H9 (cell line): ENCODE data around the gene DBNDD2. TPM values are rescaled to one million over a fixed set of nuclear protein-coding genes. Genes with fewer than 3 reads are reported as not detected.
A peak's percentile ranks its signal among the peaks of the same experiment; 100 is the strongest.

Experiments used
- DNase-seq: peaks from one replicate; pipeline ENCODE4 v3.0.0-alpha.2; 2017
- H2AFZ ChIP-seq: one replicate; pipeline ENCODE4 v1.6.1; 2013; ENCODE audit warnings: mild to moderate bottlenecking, low read length, control low read depth, moderate library complexity
- H2AK5ac ChIP-seq: 2 replicates; pipeline ENCODE4 v1.6.1; 2013; ENCODE audit warnings: low read length, control low read depth, mixed read lengths; ENCODE audit not compliant: insufficient read length
- H2BK120ac ChIP-seq: one replicate; pipeline ENCODE4 v1.6.1; 2013; ENCODE audit warnings: low read depth, mild to moderate bottlenecking, low read length, control low read depth, inconsistent platforms; ENCODE audit not compliant: poor library complexity, severe bottlenecking
- H2BK12ac ChIP-seq: 2 replicates; pipeline ENCODE4 v1.6.1; 2013; ENCODE audit warnings: low read length, control low read depth, mixed read lengths, low read depth; ENCODE audit not compliant: insufficient read length
- H2BK15ac ChIP-seq: 2 replicates; pipeline ENCODE4 v1.6.1; 2013; ENCODE audit warnings: low read depth, low read length, control low read depth
- H2BK20ac ChIP-seq: one replicate; pipeline ENCODE4 v1.6.1; 2013; ENCODE audit warnings: low read depth, mild to moderate bottlenecking, low read length, control low read depth, inconsistent platforms; ENCODE audit not compliant: poor library complexity, severe bottlenecking
- H2BK5ac ChIP-seq: 2 replicates; pipeline ENCODE4 v1.6.1; 2013; ENCODE audit warnings: low read length, control low read depth, mixed read lengths; ENCODE audit not compliant: insufficient read length
- H3K14ac ChIP-seq: 2 replicates; pipeline ENCODE4 v1.6.1; 2013; ENCODE audit warnings: low read length, control low read depth; ENCODE audit not compliant: insufficient read depth
- H3K18ac ChIP-seq: 2 replicates; pipeline ENCODE4 v1.6.1; 2013; ENCODE audit warnings: low read depth, mild to moderate bottlenecking, mixed read lengths, low read length, control low read depth; ENCODE audit not compliant: insufficient read length
- H3K23ac ChIP-seq: 2 replicates; pipeline ENCODE4 v1.6.1; 2013; ENCODE audit warnings: low read length, control low read depth, mixed read lengths, low read depth; ENCODE audit not compliant: insufficient read length
- H3K23me2 ChIP-seq: 2 replicates; pipeline ENCODE4 v1.6.1; 2013; ENCODE audit warnings: low read depth, mild to moderate bottlenecking, mixed read lengths, low read length, control low read depth; ENCODE audit not compliant: insufficient read length, poor library complexity, severe bottlenecking
- H3K27ac ChIP-seq: 2 replicates; pipeline ENCODE4 v1.5.1; 2013; ENCODE audit warnings: low read length, control low read depth, mixed read lengths, low read depth; ENCODE audit not compliant: insufficient read length
- H3K27me3 ChIP-seq: 2 replicates; pipeline ENCODE4 v1.6.1; 2013; ENCODE audit warnings: low read length, control low read depth, inconsistent platforms; ENCODE audit not compliant: insufficient read depth
- H3K4ac ChIP-seq: 2 replicates; pipeline ENCODE4 v1.6.1; 2013; ENCODE audit warnings: low read depth, mild to moderate bottlenecking, control low read depth, inconsistent platforms, low read length, moderate library complexity
- H3K4me1 ChIP-seq: 2 replicates; pipeline ENCODE4 v1.6.1; 2013; ENCODE audit warnings: low read length, control low read depth, inconsistent platforms; ENCODE audit not compliant: insufficient read depth
- H3K4me2 ChIP-seq: 2 replicates; pipeline ENCODE4 v1.6.1; 2013; ENCODE audit warnings: low read length, control low read depth, mixed read lengths; ENCODE audit not compliant: insufficient read length, insufficient read depth
- H3K56ac ChIP-seq: 2 replicates; pipeline ENCODE4 v1.6.1; 2013; ENCODE audit warnings: low read depth, mild to moderate bottlenecking, mixed read lengths, low read length, control low read depth; ENCODE audit not compliant: insufficient read length
- H3K79me1 ChIP-seq: 2 replicates; pipeline ENCODE4 v1.6.1; 2013; ENCODE audit warnings: low read depth, mild to moderate bottlenecking, moderate library complexity, low read length, control low read depth, inconsistent platforms; ENCODE audit not compliant: insufficient read depth, poor library complexity, severe bottlenecking
- H3K79me2 ChIP-seq: 2 replicates; pipeline ENCODE4 v1.6.1; 2013; ENCODE audit warnings: low read length, control low read depth, inconsistent platforms; ENCODE audit not compliant: insufficient read depth
- H3K9ac ChIP-seq: 2 replicates; pipeline ENCODE4 v1.6.1; 2013; ENCODE audit warnings: low read length, control low read depth, mixed read lengths; ENCODE audit not compliant: insufficient read length; ENCODE audit errors: extremely low read depth
- H3K9me3 ChIP-seq: one replicate; pipeline ENCODE4 v1.6.1; 2013; ENCODE audit warnings: low read depth, low read length, inconsistent platforms; ENCODE audit not compliant: control insufficient read depth
- H3T11ph ChIP-seq: one replicate; pipeline ENCODE4 v1.6.1; 2013; ENCODE audit warnings: mild to moderate bottlenecking, low read length, control low read depth, inconsistent platforms
- H4K20me1 ChIP-seq: one replicate; pipeline ENCODE4 v1.6.1; 2013; ENCODE audit not compliant: control insufficient read depth, insufficient read length, insufficient read depth
- H4K5ac ChIP-seq: 2 replicates; pipeline ENCODE4 v1.6.1; 2013; ENCODE audit warnings: low read depth, mild to moderate bottlenecking, mixed read lengths, low read length, control low read depth; ENCODE audit not compliant: insufficient read length
- H4K8ac ChIP-seq: replicated peaks from 2 replicates; pipeline ENCODE4 v1.6.1; 2013; ENCODE audit warnings: low read length, control low read depth, mixed read lengths, low read depth; ENCODE audit not compliant: insufficient read length
- H4K91ac ChIP-seq: 2 replicates; pipeline ENCODE4 v1.6.1; 2013; ENCODE audit warnings: low read depth, mild to moderate bottlenecking, moderate library complexity, mixed read lengths, low read length, control low read depth; ENCODE audit not compliant: insufficient read length
- H3K27ac Mint-ChIP-seq, 3 experiments: 2 replicates in 2 of 3; 3 replicates in 1 of 3; pipeline ENCODE4 v1.8.0; 2020 to 2021; ENCODE audit warnings: mixed read lengths in 3 of 3, mild to moderate bottlenecking in 1 of 3, moderate library complexity in 1 of 3
- H3K27me3 Mint-ChIP-seq: 2 replicates; pipeline ENCODE4 v1.8.0; 2021; ENCODE audit warnings: low read depth, mild to moderate bottlenecking, moderate library complexity, mixed read lengths
- H3K36me3 Mint-ChIP-seq, 3 experiments: 2 replicates in 2 of 3; 3 replicates in 1 of 3; pipeline ENCODE4 v1.8.0; 2020 to 2021; ENCODE audit warnings: low read depth in 3 of 3, mixed read lengths in 3 of 3; ENCODE audit not compliant: insufficient read depth in 1 of 3
- H3K4me1 Mint-ChIP-seq, 2 experiments: 2 replicates each; pipeline ENCODE4 v1.8.0; 2020; ENCODE audit warnings: mixed read lengths in 2 of 2
- H3K4me3 Mint-ChIP-seq, 2 experiments: 2 replicates in 1 of 2; 3 replicates in 1 of 2; pipeline ENCODE4 v1.8.0; 2020 to 2021; ENCODE audit warnings: mild to moderate bottlenecking in 2 of 2, mixed read lengths in 2 of 2, moderate library complexity in 1 of 2
- H3K9me3 Mint-ChIP-seq, 2 experiments: 2 replicates in 1 of 2; 3 replicates in 1 of 2; pipeline ENCODE4 v1.8.0; 2020; ENCODE audit warnings: mild to moderate bottlenecking in 2 of 2, mixed read lengths in 2 of 2, moderate library complexity in 1 of 2
- WGBS: extraction: QIAGEN DNeasy Blood & Tissue Kit; methylation state at CpG from one replicate; pipeline ENCODE4 v1.1.7; 2013; ENCODE audit warnings: missing lambda C conversion rate, low lambda C conversion rate, mixed read lengths; ENCODE audit not compliant: insufficient read length; ENCODE audit errors: extremely low coverage; 5-methylcytosine and 5-hydroxymethylcytosine counted together
- total RNA-seq: library from RNA; stranded (reverse); gene quantifications from 2 replicates; pipeline ENCODE4 v1.2.1, GENCODE V29; 2021
- TF ChIP-seq, protein P1 (sequence below): fragments of 200-600 bp; sonication (generic); conservative IDR thresholded peaks from 3 replicates; pipeline ENCODE4 v1.8.0; 2021; ENCODE audit warnings: antibody characterized with exemption, mild to moderate bottlenecking

The DBNDD2 gene
- total RNA-seq, 1 experiment from 2014 or later, result 39.1 TPM

DNA sequence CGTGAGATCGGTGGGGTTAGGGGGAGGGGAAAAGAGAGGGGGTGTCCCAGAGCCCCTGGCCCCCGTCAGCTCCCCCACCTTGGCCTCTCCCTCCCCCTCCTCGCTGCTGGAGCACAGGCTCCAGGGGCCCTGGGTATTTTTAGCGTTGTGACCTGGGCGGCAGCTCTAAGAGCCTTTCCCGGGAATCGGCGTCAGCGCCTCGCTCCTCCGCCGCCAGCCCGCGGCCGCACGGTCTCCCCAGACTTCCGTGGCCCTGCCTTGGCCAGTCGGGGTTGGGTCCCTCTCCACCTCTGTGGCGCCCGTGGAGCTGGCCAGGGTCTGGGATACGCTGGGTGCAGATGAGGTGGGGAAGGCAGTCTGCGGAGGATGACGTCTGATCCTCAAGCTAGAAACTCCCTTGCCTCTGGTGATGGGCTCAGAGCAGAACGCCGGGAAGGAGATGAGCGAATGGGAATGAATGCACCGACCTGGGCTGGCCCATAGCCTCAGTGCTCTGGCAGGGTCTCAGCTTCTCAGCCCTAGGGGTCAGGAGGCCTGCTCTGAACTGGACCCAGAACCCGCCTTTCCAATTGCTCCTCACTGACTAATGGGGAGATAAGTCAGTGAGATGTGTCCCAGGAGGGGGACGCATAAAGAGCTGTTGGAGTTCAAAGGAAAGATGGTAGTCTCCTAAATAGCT is 883 bp upstream of the DBNDD2 start:
- no peak overlapping the region for H2AFZ ChIP-seq
- no peaks in the 10 kb centered on the region for H4K20me1 ChIP-seq
- H4K5ac ChIP-seq, result no peak overlapping the region
- Mint-ChIP-seq H3K4me1 (peaks cover 12 to 15% of the 10 kb centered on the region in 2 experiments), H3K36me3 (peaks cover 9 to 22% (median 16%) of the 10 kb centered on the region in 3 experiments; a peak in 6 of 7 replicates), H3K4me3 (peak overlapping the region; percentile 88 to 92), H3K27me3 (peaks cover 36% of the 10 kb centered on the region), H3K9me3 (0 out of 5 replicates have a peak, but pooled peaks cover 0 to 2% of the 10 kb centered on the region in 2 experiments), H3K27ac (peak overlapping the region in 1 of 3 experiments; percentile 40; a peak in 1 of 7 replicates)
- H3K14ac ChIP-seq, result peak overlapping the region; percentile 96
- peak overlapping the region; percentile 97 for H3K4me2 ChIP-seq
- no CpG with 5 or more reads among the region's 30 CpGs for WGBS
- no peak overlapping the region for H3K56ac ChIP-seq
- H3K23ac ChIP-seq, result no peak overlapping the region
- H3K27me3 ChIP-seq, result peaks cover 4% of the 10 kb centered on the region; the same call in 1 of the 2 replicates
- peak overlapping the region; percentile 95 for H3K18ac ChIP-seq
- H2BK20ac ChIP-seq, result no peak overlapping the region
- peaks cover 3% of the 10 kb centered on the region; the same call in 1 of the 2 replicates for H3K4me1 ChIP-seq
- no peak overlapping the region for H4K8ac ChIP-seq
- H3K9ac ChIP-seq, result peak overlapping the region; percentile 90
- no peak overlapping the region for H3T11ph ChIP-seq
- no peak overlapping the region for H4K91ac ChIP-seq
- H3K79me2 ChIP-seq, result no peaks in the 10 kb centered on the region
- H2BK15ac ChIP-seq, result no peak overlapping the region
- H3K9me3 ChIP-seq, result no peaks in the 10 kb centered on the region
- no peak overlapping the region for H3K4ac ChIP-seq
- DNase-seq, result peak; percentile 52
- H2AK5ac ChIP-seq, result no peak overlapping the region
- H2BK5ac ChIP-seq, result no peak overlapping the region
- H2BK120ac ChIP-seq, result no peak overlapping the region
- H3K79me1 ChIP-seq, result no peaks in the 10 kb centered on the region
- peaks cover 21% of the 10 kb centered on the region for H3K23me2 ChIP-seq
- TF ChIP-seq, protein P1, sequence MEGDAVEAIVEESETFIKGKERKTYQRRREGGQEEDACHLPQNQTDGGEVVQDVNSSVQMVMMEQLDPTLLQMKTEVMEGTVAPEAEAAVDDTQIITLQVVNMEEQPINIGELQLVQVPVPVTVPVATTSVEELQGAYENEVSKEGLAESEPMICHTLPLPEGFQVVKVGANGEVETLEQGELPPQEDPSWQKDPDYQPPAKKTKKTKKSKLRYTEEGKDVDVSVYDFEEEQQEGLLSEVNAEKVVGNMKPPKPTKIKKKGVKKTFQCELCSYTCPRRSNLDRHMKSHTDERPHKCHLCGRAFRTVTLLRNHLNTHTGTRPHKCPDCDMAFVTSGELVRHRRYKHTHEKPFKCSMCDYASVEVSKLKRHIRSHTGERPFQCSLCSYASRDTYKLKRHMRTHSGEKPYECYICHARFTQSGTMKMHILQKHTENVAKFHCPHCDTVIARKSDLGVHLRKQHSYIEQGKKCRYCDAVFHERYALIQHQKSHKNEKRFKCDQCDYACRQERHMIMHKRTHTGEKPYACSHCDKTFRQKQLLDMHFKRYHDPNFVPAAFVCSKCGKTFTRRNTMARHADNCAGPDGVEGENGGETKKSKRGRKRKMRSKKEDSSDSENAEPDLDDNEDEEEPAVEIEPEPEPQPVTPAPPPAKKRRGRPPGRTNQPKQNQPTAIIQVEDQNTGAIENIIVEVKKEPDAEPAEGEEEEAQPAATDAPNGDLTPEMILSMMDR, result no peak
- H3K27ac ChIP-seq, result no peak overlapping the region
- H2BK12ac ChIP-seq, result no peak overlapping the region
